Activated CD8-positive, alpha-beta T cell treated with anti-CD3 and anti-CD28 coated beads for 36 hours (primary cell): ENCODE measurements around the gene SPTAN1. TPM values are rescaled to one million over a fixed set of nuclear protein-coding genes. Genes with fewer than 3 reads are reported as not detected.
A peak's percentile ranks its signal among the peaks of the same experiment; 100 is the strongest.

Experiments
- ATAC-seq: fragments of 200-7000 bp; cut with Tn5 transposase; one replicate; pipeline ENCODE4 v1.10.0; 2021; ENCODE audit warnings: mild to moderate bottlenecking, moderate library complexity
- CTCF ChIA-PET: fragments of 350-600 bp; sonication (Branson Sonifier 250); formaldehyde crosslinking; loops from one replicate; lab custom pipeline; 2021; ENCODE audit warnings: antibody characterized with exemption; lab: Charles Lee
- POLR2A ChIA-PET: fragments of 350-600 bp; sonication (Branson Sonifier 250); formaldehyde crosslinking; loops from one replicate; lab custom pipeline; 2021; ENCODE audit warnings: antibody characterized with exemption; lab: Charles Lee
- DNase-seq: peaks from one replicate; pipeline ENCODE4 v3.0.0-alpha.2; 2020
- H3K27ac Mint-ChIP-seq: one replicate; pipeline ENCODE4 v1.8.0; 2021; ENCODE audit warnings: mild to moderate bottlenecking, mixed read lengths
- H3K27me3 Mint-ChIP-seq: one replicate; pipeline ENCODE4 v1.8.0; 2021; ENCODE audit warnings: mixed read lengths
- H3K36me3 Mint-ChIP-seq: one replicate; pipeline ENCODE4 v1.8.0; 2021; ENCODE audit warnings: low read depth, mixed read lengths
- H3K4me1 Mint-ChIP-seq: one replicate; pipeline ENCODE4 v1.8.0; 2021; ENCODE audit warnings: low read depth, mixed read lengths
- H3K4me3 Mint-ChIP-seq: one replicate; pipeline ENCODE4 v1.8.0; 2021; ENCODE audit warnings: mild to moderate bottlenecking, moderate library complexity, mixed read lengths
- H3K9me3 Mint-ChIP-seq: one replicate; pipeline ENCODE4 v1.8.0; 2021; ENCODE audit warnings: mixed read lengths
- intact Hi-C: fragments of 100-400 bp; cut with micrococcal nuclease; formaldehyde crosslinking; loops from one replicate; pipeline ENCODE4 v1.10.0; 2022
- total RNA-seq, 2 experiments: library from RNA; stranded (reverse); gene quantifications; one replicate each; pipeline ENCODE4 v1.2.3, GENCODE V29; 2021
- TF ChIP-seq, protein P1 (sequence below): fragments of 200-600 bp; IDR thresholded peaks from one replicate; pipeline ENCODE4 v1.8.0; 2022; ENCODE audit warnings: antibody characterized with exemption, mild to moderate bottlenecking

SPTAN1 gene
- total RNA-seq, 2 experiments from 2014 or later: 178 to 183 TPM

DNA sequence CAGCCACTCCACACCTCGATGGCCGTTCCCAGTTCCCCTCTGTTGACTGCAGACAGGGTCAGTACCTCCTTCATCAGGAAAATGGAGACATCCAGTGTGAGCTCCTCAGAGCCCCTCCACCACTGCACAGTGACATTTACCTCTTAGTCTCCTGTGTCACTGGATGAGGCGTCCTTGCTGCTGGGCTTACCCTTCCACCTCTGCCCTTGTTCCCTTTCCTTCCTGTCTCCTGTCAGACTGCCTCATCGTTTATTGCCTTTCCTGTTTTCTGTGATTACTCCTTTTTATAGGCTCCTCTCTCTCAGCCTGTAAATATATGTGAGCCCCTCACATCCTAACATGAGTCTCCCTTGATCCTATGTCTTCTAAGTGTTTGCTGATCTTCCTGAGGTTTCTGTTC lies 23.2 kb upstream of the SPTAN1 start:
- ATAC-seq (no peak), DNase-seq (no peak)
- intact Hi-C loops: no loop called here
- POLR2A ChIA-PET: no interaction called here
- H3K4me1 Mint-ChIP-seq: no peaks in the 10 kb centered on the region
- H3K4me3 Mint-ChIP-seq: no peak overlapping the region
- CTCF ChIA-PET: interaction anchor here (1.6 kb wide), 1 partner anchor 91 kb away, joined by 4 read pairs; no protein-coding TSS in a partner anchor
- no peaks in the 10 kb centered on the region for H3K27me3 Mint-ChIP-seq
- no peak overlapping the region for H3K27ac Mint-ChIP-seq
- TF ChIP-seq, protein P1, sequence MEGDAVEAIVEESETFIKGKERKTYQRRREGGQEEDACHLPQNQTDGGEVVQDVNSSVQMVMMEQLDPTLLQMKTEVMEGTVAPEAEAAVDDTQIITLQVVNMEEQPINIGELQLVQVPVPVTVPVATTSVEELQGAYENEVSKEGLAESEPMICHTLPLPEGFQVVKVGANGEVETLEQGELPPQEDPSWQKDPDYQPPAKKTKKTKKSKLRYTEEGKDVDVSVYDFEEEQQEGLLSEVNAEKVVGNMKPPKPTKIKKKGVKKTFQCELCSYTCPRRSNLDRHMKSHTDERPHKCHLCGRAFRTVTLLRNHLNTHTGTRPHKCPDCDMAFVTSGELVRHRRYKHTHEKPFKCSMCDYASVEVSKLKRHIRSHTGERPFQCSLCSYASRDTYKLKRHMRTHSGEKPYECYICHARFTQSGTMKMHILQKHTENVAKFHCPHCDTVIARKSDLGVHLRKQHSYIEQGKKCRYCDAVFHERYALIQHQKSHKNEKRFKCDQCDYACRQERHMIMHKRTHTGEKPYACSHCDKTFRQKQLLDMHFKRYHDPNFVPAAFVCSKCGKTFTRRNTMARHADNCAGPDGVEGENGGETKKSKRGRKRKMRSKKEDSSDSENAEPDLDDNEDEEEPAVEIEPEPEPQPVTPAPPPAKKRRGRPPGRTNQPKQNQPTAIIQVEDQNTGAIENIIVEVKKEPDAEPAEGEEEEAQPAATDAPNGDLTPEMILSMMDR: no peak
- no peaks in the 10 kb centered on the region for H3K9me3 Mint-ChIP-seq
- H3K36me3 Mint-ChIP-seq: peaks cover 27% of the 10 kb centered on the region

DNA sequence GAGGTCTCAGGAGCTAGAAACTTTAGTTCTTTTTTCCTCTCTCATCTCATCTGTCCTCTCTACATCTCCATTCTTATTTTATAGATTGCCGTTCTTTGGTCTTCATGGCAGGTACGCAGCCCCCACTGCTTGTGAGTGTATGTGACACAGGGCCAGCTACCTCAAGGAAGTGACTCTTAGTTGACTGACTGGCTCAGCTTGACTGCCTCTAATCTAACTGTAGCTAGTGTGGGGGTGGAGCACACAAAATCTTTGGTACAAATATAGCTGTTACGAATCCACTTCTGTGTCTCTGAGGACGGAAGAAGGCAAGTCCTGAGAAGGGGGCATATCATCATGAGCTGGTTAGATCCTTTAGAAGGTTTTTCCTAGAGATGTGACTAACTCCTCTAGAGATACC lies 19.8 kb upstream of the SPTAN1 start:
- H3K4me3 Mint-ChIP-seq: no peak overlapping the region
- CTCF ChIA-PET: interaction anchor here (0.9 to 1.1 kb wide), 2 partner anchors 12 to 94 kb away, joined by 3 read pairs; no protein-coding TSS in a partner anchor

DNA sequence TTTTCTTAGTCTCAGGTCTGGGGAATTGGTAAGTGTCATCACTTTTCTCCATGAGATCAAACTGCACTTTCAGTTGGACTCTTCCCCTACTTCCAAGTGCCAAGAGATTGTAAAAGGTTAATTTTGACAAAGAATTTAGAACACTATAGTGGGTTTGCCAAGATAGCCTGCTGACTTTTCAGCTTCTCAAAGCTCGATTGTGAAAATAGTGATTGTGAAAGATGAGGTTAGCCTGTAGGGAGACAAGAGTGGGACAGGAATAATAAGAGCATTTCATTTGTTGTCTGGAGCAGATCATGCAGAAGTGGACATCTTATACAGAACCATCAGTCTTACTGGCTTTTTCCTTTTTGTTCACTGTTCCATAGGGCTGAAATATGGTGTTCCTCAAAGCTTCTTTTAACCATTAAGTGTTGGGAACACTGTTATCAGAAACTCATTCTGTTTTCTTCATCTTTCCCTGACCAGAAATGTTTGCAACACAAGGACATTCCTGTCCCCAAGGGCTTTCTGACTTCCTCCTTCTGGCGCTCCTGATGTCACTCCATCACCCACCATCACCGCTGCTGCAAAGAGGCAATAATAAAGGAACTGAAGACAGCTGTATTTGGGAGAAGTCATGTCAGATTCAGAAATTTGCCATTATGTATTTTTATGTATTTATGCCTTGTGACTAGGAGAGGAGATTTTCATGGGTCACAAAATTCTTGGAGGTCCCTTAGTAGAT lies 11.6 kb upstream of the SPTAN1 start:
- Mint-ChIP-seq H3K4me1 (peaks cover 6% of the 10 kb centered on the region), H3K27me3 (no peaks in the 10 kb centered on the region), H3K27ac (no peak overlapping the region), H3K4me3 (no peak overlapping the region), H3K36me3 (peaks cover 37% of the 10 kb centered on the region), H3K9me3 (no peaks in the 10 kb centered on the region)
- intact Hi-C loops: no loop called here
- ChIA-PET POLR2A (interaction anchor here (1.0 to 7.7 kb wide), 2 partner anchors 12 to 83 kb away, joined by 3 to 36 read pairs; partner anchors contain the start of gene SPTAN1), CTCF (interaction anchor here (1.2 to 2.2 kb wide), 2 partner anchors 10 to 14 kb away, joined by 3 to 9 read pairs; no protein-coding TSS in a partner anchor)
- TF ChIP-seq, protein P1: no peak
- ATAC-seq: no peak
- DNase-seq: no peak

More for the DNA sequence above, 19.8 kb upstream of the SPTAN1 start:
- Mint-ChIP-seq H3K4me1 (no peaks in the 10 kb centered on the region), H3K36me3 (peaks cover 24% of the 10 kb centered on the region), H3K9me3 (no peaks in the 10 kb centered on the region), H3K27ac (peak overlapping the region; percentile 57), H3K27me3 (no peaks in the 10 kb centered on the region)
- intact Hi-C loops: no loop called here
- TF ChIP-seq, protein P1: no peak
- DNase-seq: no peak
- no peak for ATAC-seq
- POLR2A ChIA-PET: no interaction called here

DNA sequence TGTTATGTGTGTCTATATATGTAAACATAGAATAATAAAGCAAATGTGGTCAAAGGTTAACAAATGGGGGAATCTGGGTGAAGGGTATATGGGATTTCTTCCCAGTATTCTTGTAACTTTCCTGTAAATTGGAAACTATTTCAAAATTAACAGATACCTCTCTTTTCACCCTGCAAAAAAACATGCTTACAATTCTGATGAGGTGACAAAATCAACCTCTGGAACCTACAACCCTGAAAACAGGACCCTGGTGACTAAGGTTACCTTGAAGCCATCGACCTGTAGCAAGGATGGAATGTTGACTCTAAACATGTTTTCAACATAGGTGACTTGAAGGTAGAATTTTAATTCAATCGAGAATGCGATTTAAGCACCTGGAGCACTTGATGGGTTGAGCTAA lies 5.9 kb upstream of the SPTAN1 start:
- DNase-seq: no peak
- CTCF ChIA-PET: no interaction called here
- Mint-ChIP-seq H3K27me3 (no peaks in the 10 kb centered on the region), H3K4me3 (no peak overlapping the region), H3K4me1 (peaks cover 26% of the 10 kb centered on the region), H3K27ac (no peak overlapping the region), H3K9me3 (no peaks in the 10 kb centered on the region), H3K36me3 (peaks cover 8% of the 10 kb centered on the region)
- TF ChIP-seq, protein P1: no peak
- POLR2A ChIA-PET: interaction anchor here (0.7 kb wide), 1 partner anchor 939 kb away, joined by 4 read pairs; no protein-coding TSS in a partner anchor
- no peak for ATAC-seq
- intact Hi-C loops: no loop called here

DNA sequence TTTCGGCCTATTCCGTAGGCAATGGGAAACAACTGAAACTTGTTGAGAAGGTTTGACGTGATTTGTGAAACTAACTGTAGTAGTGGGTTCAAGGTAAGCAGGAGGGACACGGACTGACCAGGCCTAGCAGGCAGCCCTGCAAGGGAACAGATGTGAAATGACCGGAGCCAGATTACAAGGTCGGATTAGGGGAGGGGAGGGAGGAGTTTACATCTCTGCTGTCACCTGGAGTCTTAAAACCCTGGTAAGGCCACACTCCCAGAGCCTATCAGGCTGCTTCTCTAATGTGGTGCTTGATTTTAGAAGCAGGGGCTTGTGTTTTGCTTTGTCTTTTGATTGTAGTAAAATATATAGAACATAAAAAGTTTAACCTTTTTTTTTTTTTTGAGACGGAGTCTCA lies 3.5 kb upstream of the SPTAN1 start:
- no peaks in the 10 kb centered on the region for H3K36me3 Mint-ChIP-seq
- no peaks in the 10 kb centered on the region for H3K27me3 Mint-ChIP-seq
- ChIA-PET POLR2A (interaction anchor here (1.4 kb wide), 1 partner anchor 12 kb away, joined by 5 read pairs; no protein-coding TSS in a partner anchor), CTCF (no interaction called here)
- peaks cover 32% of the 10 kb centered on the region for H3K4me1 Mint-ChIP-seq
- ATAC-seq (no peak), DNase-seq (no peak)
- H3K4me3 Mint-ChIP-seq: no peak overlapping the region
- TF ChIP-seq, protein P1: no peak
- H3K27ac Mint-ChIP-seq: no peak overlapping the region
- no peaks in the 10 kb centered on the region for H3K9me3 Mint-ChIP-seq
- intact Hi-C loops: no loop called here
